ENCODE data around the gene METRN.

The METRN gene

DNA sequence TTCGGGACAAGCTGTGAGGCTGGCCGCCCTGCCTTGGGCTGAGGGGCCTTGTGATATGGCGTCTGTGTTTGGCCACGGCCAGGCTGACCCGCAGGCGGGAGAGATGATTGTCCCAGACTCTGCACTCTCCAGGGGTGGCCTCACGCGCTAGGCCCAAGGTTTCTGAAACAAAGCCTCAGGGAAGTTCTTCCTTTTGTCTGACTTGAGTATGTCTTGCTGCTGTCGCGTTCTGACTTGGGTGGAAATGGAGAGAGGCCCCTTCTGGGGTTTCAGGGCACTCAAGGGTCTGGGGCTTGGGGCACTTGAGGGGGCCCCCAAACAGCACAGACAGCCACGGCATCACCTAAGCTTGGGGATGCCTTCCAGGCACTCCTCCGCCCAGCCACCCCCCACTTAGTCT, 3.8 kb upstream of the METRN start:
- DNase-seq: no peak

DNA sequence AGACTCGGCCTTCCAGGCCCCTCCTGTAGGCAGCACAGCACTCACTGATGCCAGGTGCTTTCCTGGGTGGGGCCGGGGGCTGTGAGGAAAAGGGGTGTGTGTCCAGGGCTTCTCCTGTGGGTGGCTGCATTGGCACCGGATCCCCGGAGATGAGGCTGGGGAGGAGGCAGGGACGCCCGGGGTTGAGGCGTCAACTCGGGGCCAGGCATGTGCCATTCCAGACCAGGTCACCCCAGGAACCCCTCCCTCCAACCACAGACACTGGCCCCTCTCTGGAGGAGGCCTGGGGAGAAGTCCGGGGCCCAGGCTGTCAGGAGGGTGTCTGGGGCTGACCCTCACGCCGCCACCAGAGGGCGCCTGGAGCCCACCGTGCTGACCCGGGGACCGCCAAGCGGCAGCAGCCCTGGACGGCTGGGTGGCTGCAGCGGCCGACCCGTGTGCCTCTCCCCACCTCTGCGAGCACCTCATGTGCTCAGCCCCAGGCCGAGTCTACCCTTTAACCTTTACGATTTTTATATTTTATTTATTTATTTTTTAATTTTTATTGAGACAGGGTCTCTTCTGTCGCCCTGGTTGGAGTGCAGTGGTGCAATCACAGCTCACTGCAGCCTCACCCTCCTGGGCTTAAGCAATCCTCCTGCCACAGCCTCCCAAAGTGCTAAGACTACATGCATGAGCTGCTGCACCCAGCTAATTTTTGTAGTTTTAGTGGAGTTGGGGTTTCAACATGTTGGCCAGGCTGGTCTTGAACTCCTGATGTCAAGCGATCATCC, 3.2 kb upstream of the METRN start:
- DNase-seq: peak; percentile 48 to 76 (median 62)

DNA sequence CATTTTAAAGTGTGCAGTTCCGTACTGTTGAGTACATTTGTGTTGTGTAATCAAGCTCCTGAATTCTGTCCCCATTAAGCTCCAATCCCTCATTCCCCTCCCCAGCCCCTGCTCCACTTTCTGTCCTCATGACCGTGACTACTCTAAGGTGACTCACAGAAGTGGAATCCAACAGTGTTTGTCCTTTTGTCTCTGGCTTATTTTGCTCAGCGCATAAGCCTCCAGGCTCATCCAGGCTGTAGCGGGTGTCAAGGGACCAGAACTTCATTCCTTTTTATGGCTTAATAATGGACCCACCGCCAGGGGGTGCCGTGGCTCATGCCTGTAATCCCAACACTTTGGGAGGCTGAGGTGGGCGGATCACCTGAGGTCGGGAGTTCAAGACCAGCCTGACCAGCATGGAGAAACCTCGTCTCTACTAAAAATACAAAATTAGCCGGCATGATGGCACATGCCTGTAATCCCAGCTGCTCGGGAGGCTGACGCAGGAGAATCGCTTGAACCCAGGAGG, 2.1 kb upstream of the METRN start:
- DNase-seq: peak in 2 of 4 experiments; percentile 16 to 35

DNA sequence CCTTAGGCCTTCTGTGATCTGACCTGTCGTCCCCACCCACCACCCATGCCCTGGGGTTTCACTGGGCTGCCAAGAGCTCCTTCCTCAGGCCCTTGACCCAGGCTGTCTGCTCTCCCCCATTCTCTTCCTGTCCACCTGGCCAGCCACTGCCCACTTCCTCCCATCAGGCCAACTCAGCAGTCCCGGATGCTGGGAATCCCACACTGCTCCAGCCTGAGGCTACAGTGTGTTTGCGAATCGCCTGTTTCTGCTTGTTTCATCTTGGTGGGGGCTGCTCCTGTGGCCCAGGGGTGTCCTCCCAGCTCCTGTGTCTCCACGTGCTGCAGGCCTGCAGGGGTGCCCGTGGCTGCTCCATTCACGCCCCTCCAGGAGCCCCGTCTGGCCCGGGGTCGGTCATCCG, 839 bp upstream of the METRN start:
- no peak for DNase-seq

DNA sequence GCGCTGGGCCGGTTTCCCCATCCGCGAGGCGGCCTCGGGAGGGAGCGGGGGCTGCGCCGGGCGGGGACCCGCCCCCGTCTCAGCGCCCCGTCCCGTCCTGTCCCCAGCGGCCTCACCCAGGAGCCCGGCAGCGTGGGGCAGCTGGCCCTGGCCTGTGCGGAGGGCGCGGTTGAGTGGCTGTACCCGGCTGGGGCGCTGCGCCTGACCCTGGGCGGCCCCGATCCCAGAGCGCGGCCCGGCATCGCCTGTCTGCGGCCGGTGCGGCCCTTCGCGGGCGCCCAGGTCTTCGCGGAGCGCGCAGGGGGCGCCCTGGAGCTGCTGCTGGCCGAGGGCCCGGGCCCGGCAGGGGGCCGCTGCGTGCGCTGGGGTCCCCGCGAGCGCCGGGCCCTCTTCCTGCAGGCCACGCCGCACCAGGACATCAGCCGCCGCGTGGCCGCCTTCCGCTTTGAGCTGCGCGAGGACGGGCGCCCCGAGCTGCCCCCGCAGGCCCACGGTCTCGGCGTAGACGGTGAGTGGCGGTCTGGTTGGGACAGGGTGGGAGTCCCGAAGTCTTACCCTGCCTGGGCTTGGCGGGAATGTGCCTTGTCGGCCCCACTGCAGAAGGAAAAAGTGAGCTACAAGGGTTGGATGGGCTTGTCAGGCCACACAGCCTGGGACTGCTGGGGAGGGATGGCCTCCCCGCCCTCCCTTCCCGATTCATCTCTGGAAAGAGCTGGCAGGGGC, 720 bp downstream of the METRN start:
- DNase-seq: no peak

DNA sequence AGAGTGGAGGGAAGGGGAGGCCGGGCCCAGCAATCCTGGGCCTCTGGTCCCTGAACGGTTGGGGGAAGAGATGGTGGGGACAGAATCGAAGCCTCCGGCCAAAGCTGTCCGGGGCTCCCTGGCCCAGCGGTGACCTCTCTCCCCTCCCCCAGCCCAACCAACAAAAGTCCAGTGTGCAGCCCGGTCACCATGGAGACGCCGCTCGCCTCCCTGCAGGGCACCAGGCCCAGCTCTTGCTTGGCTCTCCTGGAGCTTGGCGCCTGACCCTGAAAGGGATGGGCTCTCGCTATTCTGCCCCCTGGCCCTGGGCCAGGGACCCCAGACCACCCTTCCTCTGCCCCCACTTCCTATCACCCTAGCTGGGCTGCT, 1.3 kb downstream of the METRN start:
- no peak for DNase-seq

DNA sequence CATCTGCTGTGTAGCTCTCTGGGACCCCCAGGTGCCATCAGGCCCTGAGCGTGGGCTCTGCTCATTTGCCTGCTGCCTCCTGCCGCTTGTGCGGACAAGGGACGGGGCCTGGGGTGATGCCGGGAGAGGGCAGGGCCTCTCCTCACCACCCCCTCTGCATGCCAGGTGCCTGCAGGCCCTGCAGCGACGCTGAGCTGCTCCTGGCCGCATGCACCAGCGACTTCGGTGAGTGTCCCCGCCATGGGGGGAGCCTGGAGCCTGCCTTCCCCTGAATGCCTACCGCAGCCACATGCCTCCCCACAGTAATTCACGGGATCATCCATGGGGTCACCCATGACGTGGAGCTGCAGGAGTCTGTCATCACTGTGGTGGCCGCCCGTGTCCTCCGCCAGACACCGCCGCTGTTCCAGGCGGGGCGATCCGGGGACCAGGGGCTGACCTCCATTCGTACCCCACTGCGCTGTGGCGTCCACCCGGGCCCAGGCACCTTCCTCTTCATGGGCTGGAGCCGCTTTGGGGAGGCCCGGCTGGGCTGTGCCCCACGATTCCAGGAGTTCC, 1.9 kb downstream of the METRN start:
- no peak for DNase-seq

DNA sequence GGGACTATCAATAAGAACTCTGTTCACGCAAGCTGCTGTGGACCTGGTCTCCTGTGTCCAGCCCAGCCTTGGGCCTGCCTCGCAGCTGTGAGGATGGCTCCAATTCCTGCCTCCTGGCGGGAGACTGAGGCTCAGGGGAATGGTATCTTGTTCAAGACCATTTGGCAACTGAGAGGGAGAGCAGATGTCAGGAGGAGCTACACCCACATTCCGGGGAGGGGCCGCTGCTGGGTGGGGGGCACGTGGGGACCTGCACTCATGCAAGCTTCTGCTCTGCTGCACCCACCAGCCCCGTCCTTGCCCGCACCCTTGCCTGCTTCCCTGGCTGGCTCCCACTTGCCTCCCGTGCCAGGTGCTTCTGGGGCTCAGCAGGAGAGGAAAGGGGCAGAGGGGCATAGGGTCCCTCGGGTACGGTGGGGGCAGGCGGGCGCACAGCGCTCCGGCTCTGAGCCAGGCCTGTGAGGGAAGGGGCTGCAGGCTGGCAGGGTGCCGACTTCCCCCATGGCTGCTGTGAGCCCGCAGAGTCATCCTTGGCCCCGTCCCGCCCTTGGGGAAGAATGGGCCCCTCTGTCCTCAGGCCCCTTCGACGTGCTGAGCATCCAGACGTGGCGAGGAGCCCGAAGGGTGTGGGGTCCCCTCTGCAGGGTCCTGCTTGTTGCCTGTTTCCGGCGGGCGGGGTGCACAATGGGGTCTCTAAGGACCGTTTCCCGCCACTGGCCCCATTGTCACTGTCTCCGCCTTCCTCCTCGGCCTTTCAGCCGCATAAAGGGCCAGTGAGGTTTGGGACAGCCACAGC, 2.7 kb downstream of the METRN start:
- DNase-seq: no peak

DNA sequence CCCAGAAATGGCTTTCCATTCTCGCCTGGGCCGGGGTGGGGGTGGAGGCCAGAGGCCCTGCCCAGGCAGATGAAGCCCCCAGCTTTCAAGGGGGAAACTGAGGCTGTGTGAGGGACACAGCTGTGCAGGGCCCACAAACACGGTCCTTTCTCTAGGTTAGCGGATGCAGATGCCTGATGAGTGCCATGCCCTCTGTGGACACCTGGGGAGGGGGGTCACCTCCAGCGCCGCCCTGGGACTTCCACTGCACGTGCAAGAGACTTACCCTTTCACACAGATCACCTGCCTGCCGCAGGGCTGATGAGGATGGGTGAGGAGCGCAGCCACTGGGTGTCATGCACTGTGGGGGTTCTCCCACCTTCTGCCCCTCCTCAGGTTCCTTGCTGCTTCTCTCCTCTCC, 3.5 kb downstream of the METRN start:
- DNase-seq: no peak

DNA sequence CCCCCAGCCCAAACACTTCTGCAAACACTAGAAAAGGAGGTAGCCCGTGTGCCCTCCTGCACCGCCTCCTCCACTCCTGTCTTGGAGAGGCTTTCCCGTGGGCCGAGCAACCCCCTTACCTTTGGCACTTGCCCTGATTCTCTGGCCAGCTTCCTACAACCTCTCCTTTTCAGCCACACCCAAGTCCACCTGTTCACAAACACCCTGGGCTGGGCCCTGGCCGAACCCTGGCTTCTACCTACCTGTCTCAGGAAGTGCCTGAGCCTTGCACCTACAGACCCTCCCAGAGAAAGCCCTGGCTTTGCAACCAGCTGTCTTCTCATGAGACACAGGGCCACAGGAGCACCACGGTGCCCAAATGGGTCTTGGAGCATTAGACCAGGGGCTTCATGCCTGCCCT, 4.0 kb downstream of the METRN start:
- no peak for DNase-seq

DNA sequence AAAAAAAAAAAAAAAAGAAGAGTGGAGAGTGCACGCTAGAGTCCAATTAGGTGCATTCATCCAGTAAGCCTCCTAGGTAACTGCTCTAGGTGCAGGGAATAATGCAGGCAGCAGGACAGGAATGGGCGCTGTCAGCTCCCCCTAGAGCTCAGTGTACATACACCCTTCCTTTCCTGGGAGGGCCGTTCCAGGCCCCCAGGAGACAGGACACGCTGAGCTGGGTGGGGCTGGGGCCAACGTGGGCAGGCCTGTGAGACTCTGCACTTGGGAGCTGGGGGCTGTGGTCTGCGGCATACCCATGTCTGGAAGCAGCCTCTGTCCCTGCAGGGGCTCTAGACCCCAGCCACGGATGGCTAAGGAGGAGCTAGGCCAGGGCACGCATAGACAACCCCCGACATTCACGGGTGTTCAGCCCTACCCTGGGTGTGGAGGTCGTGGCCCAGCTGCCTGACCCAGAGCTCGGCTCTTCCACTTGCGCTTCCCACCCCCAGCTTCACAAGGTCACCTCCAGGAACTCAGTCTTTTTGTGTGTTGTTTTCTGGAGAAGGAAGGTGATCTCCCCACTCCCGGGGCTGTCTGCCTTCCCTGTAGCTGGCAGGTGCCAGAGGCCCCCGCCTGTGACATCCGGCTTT, 5.0 kb downstream of the METRN start:
- DNase-seq: no peak

DNA sequence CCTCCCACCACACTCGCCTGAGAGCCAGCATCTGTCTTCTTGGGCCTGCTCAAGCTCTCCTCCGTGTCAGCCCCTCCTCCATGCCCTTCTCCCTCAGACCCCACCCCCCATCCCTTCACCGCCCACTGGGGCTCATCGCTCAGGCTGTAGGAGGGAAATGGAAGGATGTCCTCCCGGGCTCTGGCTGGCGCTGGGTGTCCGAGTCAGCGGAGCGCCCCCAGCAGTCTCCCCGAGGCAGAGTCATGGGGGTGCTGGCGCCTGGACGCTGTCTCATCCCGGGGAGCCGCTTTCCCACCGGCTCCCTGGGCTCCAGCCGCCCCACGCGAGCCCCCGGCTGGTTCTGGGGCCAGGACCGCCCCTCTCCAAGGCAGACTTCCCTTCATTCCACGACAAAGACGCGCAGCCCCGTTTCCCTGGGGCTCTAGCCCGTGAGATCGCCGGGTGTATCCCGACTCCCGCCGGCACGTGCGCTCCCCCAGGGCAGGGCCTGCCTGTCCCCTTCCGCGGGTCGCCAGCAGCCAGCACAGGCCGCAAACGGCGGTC, 5.6 kb downstream of the METRN start:
- no peak for DNase-seq

DNA sequence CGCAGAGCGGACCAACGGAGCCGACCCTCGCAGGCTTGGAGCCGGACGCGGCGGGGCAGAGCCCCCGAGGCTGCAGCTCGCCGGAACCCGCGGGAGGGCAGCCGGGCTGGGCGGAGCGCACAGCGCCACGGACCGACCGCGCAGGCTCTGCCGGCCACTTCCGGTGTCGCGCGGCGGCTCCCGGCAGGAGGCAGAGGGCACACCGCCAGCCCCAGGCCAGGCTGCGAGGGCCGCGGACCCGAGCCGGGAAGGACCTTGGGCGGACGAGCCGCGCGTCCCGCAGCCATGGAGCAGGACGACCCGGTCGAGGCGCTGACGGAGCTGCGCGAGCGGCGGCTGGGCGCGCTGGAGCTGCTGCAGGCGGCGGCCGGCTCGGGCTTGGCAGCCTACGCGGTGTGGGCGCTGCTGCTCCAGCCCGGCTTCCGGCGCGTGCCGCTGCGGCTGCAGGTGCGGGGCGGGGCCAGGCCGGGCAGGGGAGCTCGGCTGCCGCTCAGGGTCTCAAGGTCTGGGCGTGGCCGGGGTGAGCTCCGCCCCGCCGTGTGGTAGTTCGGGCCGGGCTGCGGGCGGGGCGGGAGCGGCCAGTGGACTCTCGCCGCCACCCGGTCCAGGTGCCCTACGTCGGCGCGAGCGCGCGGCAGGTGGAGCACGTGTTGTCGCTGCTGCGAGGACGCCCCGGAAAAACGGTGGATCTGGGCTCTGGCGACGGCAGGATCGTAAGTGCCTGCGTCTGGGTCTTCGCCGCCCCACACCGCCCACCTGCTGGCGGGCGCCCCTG, 6.3 kb downstream of the METRN start, which contains the start of gene ANTKMT:
Gene ANTKMT, plus strand, starts transcription at position 157 of the 775 bp plus-strand sequence. Its CDS starts 129 bp downstream, at position 286.
- DNase-seq: peak in 2 of 4 experiments; percentile 28 to 60

DNA sequence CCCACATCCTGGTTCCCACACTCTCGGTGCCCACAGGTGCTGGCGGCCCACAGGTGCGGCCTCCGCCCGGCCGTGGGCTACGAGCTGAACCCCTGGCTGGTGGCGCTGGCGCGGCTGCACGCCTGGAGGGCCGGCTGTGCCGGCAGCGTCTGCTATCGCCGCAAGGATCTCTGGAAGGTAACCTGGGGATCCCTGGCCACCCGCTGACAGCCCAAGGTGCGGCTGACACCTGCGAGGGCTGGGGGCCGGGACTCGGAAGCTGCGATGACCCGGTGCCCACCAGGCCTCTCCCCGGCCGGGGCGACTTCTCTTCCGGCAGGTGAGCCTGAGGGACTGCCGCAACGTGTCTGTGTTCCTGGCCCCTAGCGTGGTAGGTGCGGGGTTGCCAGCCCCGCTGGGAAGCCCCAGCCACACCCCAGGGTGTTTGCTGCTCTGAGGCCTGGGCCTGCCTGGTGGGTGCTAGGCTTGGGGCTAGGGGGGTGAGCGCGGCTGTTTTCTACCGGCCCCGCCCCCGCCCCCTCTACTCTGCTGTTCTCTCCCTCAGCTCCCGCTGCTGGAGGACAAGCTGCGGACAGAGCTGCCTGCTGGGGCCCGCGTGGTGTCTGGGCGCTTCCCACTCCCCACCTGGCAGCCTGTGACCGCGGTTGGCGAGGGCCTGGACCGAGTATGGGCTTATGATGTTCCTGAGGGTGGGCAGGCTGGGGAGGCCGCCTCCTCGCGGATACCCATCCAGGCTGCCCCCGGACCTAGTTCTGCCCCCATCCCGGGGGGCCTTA, 7.0 kb downstream of the METRN start:
- DNase-seq: no peak

DNA sequence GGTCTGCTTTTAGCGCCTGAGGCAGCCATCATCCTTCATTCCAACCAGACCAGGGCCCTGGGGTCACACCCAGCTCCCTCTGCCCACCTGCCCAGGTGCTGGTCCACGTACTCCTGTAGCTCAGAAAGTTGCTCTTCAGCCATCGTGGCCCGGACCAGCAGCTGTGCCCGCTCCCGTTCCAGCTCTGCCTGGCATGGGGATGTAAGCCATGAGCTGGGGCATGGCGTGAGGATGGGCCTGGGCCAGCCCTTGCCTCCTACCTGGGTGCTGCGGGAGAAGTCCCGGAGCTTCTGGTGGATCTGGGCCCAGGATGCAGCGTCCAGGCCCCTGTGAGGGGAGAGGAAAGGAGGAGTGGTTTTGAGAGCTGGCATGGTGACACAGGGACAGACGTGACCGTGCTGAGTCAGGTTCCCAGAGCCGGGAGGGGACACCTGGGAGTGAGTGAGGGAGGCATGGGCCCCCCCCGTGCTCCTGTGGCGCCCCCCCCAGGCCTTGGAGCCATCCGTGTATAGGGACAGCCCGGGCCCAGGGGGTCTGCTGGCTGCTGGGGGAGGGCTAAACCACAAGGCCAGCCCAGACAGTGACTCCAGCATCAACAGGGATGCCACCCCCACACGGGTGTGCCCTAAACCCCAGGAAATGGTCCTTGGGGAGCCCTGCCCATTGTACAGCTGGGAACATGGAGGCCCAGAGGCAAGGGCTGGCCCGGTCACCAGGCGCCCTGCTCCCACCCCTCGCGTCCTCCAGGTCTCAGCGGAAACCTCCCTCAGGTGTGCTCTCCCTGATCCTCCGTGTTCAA, 8.1 kb downstream of the METRN start:
- no peak for DNase-seq

DNA sequence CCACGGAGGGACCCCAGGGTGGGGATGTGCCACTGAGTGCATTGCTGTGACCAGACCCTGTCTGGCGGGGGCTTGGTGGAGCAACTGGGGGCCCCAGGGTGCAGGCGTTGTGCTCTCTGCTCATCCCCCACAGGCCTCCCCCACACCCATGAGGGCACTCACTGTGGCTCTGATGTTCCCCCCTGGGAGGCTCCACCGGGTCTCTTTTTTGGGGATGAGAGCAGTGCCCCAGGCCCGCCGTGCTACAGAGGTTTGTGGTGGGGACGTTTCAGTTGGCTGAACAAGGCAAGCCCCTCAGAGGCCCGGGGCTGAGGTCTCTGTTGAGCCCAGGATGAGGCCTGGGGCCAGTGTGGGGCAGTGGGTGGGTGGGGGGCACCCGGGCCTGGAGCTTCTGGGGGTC, 8.8 kb downstream of the METRN start:
- DNase-seq: no peak

DNA sequence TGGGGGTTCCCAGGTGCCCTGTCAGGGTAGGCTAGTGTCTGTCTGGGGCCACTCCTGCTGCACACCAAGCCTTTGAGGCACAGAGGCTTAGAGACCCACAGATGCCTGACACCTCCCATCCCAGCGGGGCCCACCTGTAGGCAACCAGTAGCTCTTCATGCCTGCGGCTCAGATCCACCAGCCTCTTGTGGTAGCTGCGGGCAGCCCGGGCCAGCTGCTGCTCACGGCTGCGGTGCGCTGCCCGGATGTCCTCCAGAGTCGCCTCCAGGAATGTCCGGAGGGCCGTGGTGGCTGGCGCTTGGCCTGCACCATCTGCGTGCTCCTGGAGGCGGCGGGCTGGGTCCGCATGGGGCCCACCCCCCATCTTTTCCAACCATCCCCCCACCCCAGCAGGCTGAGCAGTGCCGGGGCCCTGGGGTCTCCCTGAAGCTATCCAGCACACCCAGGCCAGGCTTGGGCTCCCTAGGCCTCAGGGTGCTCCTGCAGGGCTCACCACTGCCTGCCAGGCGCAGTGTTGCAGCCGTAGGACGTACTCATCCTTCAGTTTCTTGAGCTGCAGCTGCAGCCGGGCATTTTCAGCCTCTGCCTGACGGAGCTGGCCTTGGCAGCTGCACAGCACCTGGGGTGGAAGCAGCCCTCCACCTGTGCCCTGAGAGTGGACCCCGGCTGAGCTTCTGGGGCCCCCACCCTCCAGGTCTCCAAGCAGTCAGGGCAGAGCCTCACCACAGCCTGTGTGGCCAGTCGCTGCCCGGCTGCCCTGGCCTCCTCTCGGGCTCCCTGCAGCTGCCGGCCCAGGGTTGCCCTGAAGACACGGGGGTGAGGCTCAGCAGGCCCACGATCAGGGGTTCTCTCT, 9.5 kb downstream of the METRN start:
- DNase-seq: no peak

DNA sequence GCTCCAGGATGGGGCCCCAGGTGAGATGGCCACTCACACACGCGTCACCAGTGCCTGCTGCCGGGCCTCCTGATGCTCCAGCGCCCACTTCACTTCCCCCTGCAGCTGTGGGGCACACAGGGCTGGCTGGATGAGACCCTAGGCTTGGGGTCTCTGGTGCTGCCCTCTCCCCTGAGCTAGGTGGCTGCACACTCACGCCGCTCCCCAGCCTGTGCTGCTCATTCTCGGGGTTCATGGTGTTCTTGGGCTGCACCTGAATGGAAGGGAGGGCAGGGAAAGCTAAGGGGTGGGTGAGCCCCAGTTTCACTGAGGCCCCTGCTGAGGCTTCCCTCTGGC, 10.1 kb downstream of the METRN start:
- no peak for DNase-seq
